SK-N-SH treated with all-trans-retinoic acid at 6 μM for 48 hours (cell line): ENCODE measurements around the gene TMEM50A.
"Not testable (repeated sequence)": the region's sequence is repeated elsewhere in the genome, so short reads cannot be mapped to it uniquely, and the experiment has no call there.

Source experiments
- ESRRG ChIP-seq: fragments of 250-450 bp; sonication (Bioruptor Pico); IDR thresholded peaks from 2 replicates; pipeline ENCODE4 v1.6.1; 2021; ENCODE audit warnings: mild to moderate bottlenecking
- TSHZ2 ChIP-seq: fragments of 250-450 bp; sonication (Bioruptor Pico); IDR thresholded peaks from 2 replicates; pipeline ENCODE4 v1.5.0; 2020; ENCODE audit warnings: mild to moderate bottlenecking, moderate library complexity

GRCh38 chr1:25324407-25324806, 13.7 kb upstream of the TMEM50A start:
- TF ChIP-seq TSHZ2, ESRRG (CRISPR knock-in tag): not testable (repeated sequence)
